ENCODE measurements around the gene SEMA7A.

SEMA7A gene

GRCh38 chr15:74451861-74452835 is 18.4 kb upstream of the SEMA7A start:
- no peak for DNase-seq (ENCODE audit: low read depth in 2 of 2)

DNA sequence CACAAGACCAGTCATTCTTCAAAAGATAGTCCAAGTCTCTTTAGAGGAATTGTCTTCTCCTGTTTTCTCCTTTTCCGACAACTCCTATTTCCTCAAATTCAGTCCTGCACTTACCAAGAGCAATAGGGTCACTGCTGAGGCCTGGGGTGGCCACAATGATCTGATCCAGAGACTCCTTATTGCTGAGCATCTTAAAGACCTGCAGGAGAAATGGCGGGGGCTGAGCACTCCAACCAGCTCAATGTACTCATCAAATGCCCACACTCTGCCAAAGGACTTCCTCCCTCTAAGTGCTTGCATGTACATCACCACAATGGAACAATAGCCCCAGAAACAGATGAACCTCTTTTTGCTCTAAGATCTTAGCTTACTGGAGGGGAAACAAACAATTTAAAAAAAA is 17.6 kb upstream of the SEMA7A start:
- no peak for DNase-seq (ENCODE audit: low read depth in 2 of 2)

GRCh38 chr15:74449643-74450205 is 16.0 kb upstream of the SEMA7A start:
- no peak for DNase-seq (ENCODE audit: low read depth in 2 of 2)

DNA sequence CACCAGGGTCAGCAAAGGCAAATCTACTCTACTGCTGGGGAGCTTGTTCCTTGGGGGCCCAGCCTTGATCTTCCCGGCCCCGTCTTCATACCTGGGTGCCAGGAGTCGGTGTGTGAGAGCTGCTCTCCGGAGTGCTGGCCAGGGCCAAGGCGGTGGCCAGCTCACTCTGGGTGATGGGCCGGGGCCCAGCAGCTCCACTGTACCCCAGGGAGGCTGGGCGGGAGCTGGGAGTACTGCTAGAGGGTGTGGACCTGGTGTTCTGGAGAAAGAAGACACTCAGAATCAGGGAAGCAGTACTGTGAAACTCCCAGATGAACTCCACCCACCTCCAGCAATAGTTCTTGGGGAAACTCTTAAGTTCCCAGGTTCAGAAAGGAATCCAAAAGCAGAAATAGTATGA is 15.3 kb upstream of the SEMA7A start:
- DNase-seq (ENCODE audit: low read depth in 2 of 2) = no peak

- no peak for DNase-seq (ENCODE audit: low read depth in 2 of 2)
Observed at GRCh38 chr15:74445816-74446763, 12.3 kb upstream of the SEMA7A start.

DNA sequence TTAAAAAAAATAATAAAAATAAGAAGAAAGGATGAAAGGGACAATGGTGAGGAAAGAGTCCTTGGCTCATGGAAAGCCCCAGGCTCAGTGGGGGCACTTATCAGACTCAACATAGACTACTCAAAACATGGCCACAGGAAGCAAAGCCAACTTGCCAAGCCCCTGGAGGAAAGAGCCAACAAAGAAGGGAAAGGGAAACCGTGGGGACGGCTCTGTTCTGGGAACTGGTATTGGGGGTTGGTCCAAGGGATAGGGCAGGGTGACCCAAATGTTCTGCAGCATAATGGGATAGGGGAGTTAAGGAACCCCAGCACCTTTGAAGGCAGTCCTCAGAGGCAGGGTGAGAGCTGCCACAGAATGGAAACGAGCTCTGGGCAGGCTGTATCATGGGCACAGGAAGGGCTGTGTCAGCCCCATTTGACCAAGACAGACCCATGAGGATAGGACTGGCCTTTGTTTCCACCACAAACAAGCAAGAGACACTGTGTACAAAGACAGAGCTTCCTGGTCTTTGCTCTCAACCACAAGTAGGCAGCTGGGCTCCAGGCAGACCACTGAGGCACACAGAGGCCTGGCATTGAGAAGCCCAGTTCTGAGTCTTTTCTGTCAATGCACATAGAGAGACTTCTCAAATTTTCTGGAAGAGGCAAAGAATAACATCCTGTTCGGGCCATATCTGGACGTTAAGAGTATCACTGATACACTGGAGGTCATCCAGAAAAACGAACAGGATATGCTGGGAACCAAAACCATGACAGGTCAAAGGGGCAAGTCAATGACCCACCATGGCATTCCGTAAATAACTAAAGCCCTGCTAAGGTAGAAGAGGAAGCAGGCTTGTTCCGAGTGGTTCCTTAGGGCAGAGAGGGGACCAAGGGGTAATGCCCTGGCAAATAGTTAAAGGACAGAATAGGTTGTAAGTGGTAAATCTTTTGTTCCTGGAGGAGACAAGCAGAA is 10.6 kb upstream of the SEMA7A start:
- DNase-seq (ENCODE audit: low read depth in 2 of 2) = no peak

DNA sequence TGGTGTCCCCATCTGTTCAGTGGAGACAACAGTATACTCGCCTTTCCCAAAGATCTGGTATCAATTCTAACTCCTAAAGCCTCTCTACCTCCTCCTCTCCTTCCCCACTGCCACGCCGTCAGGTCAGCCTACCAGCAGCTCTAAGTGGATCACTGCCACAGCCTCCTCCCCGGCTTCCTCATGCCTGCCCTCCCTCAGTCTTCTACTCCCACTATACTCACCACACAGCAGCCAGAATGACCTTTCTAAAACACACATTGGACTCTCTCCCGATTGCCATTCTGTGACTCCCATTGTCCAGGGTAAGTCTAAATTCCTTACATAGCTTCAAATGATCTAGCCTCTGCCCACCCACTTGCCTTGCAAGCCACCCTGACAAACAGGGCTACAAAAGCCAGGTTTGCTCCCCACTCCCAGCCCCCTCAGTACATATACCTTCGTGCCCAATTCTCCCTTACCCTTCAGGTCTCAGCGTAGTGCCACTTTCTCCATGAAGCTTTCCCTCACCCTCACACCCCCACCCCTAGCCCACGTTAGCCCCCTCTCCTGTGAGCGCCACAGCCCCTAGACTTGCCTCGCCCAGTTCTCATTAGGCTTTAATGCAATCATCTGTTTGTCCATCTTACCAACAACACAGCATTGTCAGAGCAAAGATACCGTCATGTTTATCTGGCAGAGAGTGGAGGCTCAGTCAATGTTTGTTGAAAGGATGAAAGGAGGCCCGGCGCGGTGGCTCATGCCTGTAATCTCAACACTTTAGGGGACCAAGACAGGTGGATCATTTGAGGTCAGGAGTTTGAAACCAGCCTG is 9.5 kb upstream of the SEMA7A start:
- DNase-seq (ENCODE audit: low read depth in 2 of 2) = no peak

DNA sequence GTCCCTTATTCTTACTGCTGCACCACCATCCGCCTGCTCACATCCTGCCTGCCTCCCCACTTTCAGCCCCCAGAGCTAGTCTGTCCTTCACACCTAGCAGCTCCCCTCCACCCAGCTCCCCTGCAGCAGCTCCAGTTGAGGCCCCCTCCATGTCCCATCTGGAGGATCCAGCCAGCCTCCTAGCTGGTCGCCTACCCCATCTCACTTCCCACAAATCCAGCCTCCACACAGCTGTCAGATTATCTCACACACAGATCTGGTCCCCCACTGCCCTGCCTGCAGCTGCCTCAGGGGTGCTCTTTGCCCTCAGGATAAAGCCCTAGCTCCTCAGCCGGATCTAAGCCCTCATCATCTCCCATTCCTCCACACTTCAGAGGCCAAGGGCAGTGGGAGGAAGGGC is 8.8 kb upstream of the SEMA7A start:
- no peak for DNase-seq (ENCODE audit: low read depth in 2 of 2)

DNA sequence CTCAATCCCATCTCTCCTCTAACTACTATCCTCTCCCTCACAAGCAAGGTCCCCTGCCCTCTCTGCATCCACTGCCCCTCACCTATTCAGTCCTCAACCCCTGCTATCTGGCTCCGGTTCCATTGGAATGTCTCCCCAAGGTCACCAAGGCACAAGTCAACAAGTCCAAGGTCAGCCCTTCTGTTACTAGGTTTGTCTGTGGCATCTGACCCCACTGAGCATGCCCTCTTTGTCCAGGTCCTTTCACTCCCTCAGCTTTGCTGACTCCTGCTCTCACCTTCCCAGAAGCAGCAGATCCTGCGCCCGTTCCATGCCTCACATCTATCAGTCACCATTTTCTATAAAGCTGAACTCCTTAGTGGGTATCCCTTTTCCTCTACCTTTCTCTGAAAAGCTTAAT is 8.3 kb upstream of the SEMA7A start:
- DNase-seq (ENCODE audit: low read depth in 2 of 2) = no peak

GRCh38 chr15:74441248-74441941 is 7.6 kb upstream of the SEMA7A start:
- DNase-seq (ENCODE audit: low read depth in 2 of 2) = no peak

- DNase-seq (ENCODE audit: low read depth in 2 of 2) = peak; percentile 36 to 44
Observed at GRCh38 chr15:74438721-74439316, 5.1 kb upstream of the SEMA7A start.

- no peak for DNase-seq (ENCODE audit: low read depth in 2 of 2)
Observed at GRCh38 chr15:74438206-74438605, 4.4 kb upstream of the SEMA7A start.

DNA sequence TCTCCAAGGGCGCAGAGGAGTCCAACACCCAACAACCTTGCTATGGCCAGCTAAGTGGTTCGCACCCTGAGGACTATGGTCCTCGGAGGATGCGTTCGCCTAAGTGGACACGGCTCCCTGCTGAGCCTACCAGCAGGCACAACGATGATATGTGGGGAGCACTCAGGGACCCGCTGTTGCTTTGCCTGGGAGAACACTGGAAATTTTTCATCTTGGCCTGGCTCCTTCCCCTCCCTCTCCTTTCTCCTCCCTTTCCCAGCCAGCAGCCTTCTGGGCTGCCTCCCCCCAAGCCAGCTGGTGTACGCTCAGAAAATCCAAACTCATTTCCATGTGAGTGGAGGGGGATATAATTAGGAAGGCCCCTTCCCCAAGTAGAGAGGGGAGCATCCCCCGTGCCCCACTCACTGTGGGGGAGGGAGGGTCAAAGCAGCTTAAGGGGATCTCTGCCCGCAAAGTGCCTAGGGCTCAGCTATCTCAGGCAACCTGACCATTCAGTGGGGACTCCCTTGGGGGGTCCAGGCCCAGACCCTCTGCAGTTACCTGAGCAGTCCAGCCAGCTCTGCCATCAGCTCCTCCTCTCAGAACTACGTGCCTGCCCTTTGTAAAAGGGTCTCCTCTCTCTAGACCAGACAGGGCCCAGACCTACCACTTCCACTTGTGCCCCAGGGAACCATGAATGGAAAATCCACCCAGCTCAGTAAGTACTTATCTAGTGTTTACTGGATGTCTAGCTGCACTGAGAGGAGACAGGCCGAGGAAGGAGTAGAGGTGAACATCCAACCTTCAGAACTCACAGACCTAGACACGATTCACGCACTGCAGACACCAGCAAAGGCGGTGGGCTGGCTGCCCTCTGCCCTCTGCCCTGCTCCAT is 742 bp upstream of the SEMA7A start:
- DNase-seq (ENCODE audit: low read depth in 2 of 2) = no peak

- no peak for DNase-seq (ENCODE audit: low read depth in 2 of 2)
Observed at GRCh38 chr15:74432968-74433591, 678 bp downstream of the SEMA7A start.

DNA sequence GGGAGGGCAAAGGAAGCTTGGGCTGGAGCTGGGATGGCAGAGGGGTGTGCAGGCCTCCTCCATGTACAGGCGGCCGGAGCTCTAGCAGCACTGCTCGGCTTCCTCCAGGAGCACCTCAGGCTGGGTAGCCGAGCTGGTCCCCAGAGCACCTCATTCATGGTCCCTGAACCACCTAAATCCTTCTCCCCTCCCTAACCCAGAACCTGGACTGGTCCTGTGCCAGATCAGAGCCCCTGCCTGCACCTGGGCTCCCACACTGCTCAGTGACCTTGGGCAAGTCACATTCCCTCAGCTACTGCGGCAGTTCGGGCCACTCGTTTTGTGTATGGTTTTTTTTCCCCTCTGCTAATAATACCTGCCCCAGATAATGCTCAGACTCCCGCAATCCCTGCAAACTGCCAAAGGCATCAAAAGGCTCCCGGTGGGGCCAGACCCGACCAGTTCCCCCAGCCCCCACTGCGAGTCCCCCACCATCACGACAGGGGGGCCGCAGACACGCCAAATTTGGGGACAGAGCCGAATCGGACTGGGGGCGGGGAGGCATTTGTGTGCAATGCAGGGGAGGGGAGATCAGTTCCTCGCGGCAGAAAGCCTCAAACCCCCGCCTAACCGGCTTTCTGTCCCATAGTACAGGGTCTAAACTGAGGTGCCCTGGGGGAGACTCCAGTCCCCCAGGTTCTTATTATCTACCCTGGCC is 1.3 kb downstream of the SEMA7A start:
- no peak for DNase-seq (ENCODE audit: low read depth in 2 of 2)

GRCh38 chr15:74431645-74432044 is 2.1 kb downstream of the SEMA7A start:
- no peak for DNase-seq (ENCODE audit: low read depth in 2 of 2)

DNA sequence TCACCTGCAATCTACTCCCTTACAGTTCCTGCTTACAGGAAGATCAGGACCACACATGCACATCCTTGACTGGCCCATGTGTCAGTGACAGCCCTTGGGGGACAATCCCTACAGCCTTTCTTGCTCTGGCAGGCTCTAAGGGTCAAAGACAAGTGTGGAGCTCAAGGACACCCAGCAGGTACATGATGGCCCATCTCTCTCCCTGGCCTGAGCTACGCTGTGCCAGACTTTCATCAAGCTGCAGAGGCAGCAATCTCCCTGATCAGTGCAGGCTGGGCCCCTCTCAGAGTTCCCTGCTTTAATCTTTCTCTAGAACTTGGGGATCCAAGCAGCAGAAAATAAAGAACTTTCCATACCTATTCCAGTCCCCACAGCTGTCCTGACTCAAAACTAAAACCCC is 2.6 kb downstream of the SEMA7A start:
- DNase-seq (ENCODE audit: low read depth in 2 of 2) = no peak
